Endodermal cell (in vitro differentiated cells): ENCODE data around the gene NFIC. TPM values are rescaled to one million over a fixed set of nuclear protein-coding genes. Genes with fewer than 3 reads are reported as not detected.
"Not testable (repeated sequence)": the region's sequence is repeated elsewhere in the genome, so short reads cannot be mapped to it uniquely, and the experiment has no call there.

Source experiments
- DNase-seq: peaks from one replicate; pipeline ENCODE4 v3.0.0-alpha.2; 2017
- H3K27ac ChIP-seq: 2 replicates; pipeline ENCODE4 v1.5.1; 2013; ENCODE audit warnings: mild to moderate bottlenecking, low read depth, low read length, moderate library complexity
- H3K27me3 ChIP-seq: 2 replicates; pipeline ENCODE4 v1.6.1; 2013; ENCODE audit warnings: mild to moderate bottlenecking, low read length, moderate library complexity; ENCODE audit not compliant: insufficient read depth, control insufficient read depth, poor library complexity, severe bottlenecking
- H3K36me3 ChIP-seq: 2 replicates; pipeline ENCODE4 v1.7.0; 2013; ENCODE audit warnings: mild to moderate bottlenecking, low read length, moderate library complexity; ENCODE audit not compliant: control insufficient read depth, insufficient read depth
- H3K4me1 ChIP-seq: one replicate; pipeline ENCODE4 v1.7.0; 2013; ENCODE audit warnings: low read length; ENCODE audit not compliant: control insufficient read depth, insufficient read depth
- H3K4me3 ChIP-seq: 2 replicates; pipeline ENCODE4 v1.5.1; 2013; ENCODE audit warnings: mild to moderate bottlenecking, low read length, moderate library complexity
- H3K9ac ChIP-seq: 2 replicates; pipeline ENCODE4 v1.6.1; 2013; ENCODE audit warnings: mild to moderate bottlenecking, low read length, moderate library complexity; ENCODE audit not compliant: poor library complexity, severe bottlenecking; ENCODE audit errors: extremely low read depth
- H3K9me3 ChIP-seq: 2 replicates; pipeline ENCODE4 v1.6.1; 2013; ENCODE audit warnings: mild to moderate bottlenecking, low read length, moderate library complexity; ENCODE audit not compliant: control insufficient read depth
- H3K27ac Mint-ChIP-seq: 2 replicates; pipeline ENCODE4 v1.8.0; 2020; ENCODE audit warnings: mixed read lengths
- H3K27me3 Mint-ChIP-seq: 2 replicates; pipeline ENCODE4 v1.8.0; 2021; ENCODE audit warnings: mild to moderate bottlenecking, mixed read lengths; ENCODE audit not compliant: insufficient read depth
- H3K36me3 Mint-ChIP-seq: 2 replicates; pipeline ENCODE4 v1.8.0; 2020; ENCODE audit warnings: low read depth, mixed read lengths
- H3K4me1 Mint-ChIP-seq: 2 replicates; pipeline ENCODE4 v1.8.0; 2020; ENCODE audit warnings: mixed read lengths
- H3K4me3 Mint-ChIP-seq: 2 replicates; pipeline ENCODE4 v1.8.0; 2020; ENCODE audit warnings: mild to moderate bottlenecking, moderate library complexity, mixed read lengths
- H3K9me3 Mint-ChIP-seq: 2 replicates; pipeline ENCODE4 v1.8.0; 2020; ENCODE audit warnings: mild to moderate bottlenecking, mixed read lengths
- WGBS, 2 experiments: methylation state at CpG; one replicate each; pipeline versions ENCODE4 v1.1.5 to v1.1.7; 2013; ENCODE audit warnings: missing lambda C conversion rate in 2 of 2, mixed read lengths in 1 of 2; ENCODE audit not compliant: insufficient coverage in 1 of 2, insufficient read length in 1 of 2; 5-methylcytosine and 5-hydroxymethylcytosine counted together
- total RNA-seq, 2 donors: library from RNA; stranded (reverse); fragmentation: NEBNext Ultra II Directional in 1 of 2; extraction: Animal tissue kit (Norgen Biotek cat#: 25700) in 1 of 2; gene quantifications; 2 replicates in 1 of 2; 3 replicates in 1 of 2; pipeline ENCODE4 v1.2.1, GENCODE V29; 2021
- TF ChIP-seq, protein P1 (sequence below): fragments of 200-600 bp; sonication (generic); conservative IDR thresholded peaks from 2 replicates; pipeline ENCODE4 v1.5.0; 2021; ENCODE audit warnings: antibody characterized with exemption, mild to moderate bottlenecking

The NFIC gene
- total RNA-seq, 2 donors from 2014 or later = 5.2 to 6.6 TPM

DNA sequence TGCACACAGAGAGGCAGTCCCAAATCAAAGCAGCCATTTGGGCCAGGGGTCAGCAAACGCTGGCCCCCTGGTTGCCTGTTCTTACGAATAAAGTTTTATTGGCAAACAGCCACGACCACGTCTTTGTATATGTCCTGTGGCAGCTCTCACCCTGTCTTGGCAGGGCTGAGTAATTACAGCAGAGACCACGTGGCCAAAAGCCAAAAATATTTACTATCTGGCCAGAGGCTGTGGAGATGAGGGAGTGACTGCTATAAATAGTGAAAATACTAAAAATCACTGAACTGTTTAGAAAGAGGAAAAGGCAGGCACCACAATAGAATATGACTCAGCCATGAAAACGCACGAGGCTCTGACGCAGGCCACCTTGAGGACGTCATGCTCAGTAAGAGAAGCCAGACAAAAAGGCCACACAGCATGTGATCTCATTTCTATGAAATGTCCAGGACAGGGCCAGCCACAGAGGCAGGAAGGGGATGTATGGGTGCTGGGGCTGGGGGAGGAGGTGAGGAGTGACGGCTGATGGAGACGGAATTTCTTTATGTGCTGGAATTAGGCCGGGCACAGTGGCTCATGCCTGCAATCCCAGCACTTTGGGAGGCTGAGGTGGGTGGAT is 84.5 kb downstream of the NFIC start:
- TF ChIP-seq, protein P1, sequence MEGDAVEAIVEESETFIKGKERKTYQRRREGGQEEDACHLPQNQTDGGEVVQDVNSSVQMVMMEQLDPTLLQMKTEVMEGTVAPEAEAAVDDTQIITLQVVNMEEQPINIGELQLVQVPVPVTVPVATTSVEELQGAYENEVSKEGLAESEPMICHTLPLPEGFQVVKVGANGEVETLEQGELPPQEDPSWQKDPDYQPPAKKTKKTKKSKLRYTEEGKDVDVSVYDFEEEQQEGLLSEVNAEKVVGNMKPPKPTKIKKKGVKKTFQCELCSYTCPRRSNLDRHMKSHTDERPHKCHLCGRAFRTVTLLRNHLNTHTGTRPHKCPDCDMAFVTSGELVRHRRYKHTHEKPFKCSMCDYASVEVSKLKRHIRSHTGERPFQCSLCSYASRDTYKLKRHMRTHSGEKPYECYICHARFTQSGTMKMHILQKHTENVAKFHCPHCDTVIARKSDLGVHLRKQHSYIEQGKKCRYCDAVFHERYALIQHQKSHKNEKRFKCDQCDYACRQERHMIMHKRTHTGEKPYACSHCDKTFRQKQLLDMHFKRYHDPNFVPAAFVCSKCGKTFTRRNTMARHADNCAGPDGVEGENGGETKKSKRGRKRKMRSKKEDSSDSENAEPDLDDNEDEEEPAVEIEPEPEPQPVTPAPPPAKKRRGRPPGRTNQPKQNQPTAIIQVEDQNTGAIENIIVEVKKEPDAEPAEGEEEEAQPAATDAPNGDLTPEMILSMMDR = no peak
- Mint-ChIP-seq H3K27me3 (no peaks in the 10 kb centered on the region), H3K4me1 (no peaks in the 10 kb centered on the region), H3K4me3 (no peak overlapping the region), H3K36me3 (no peaks in the 10 kb centered on the region), H3K27ac (no peak overlapping the region), H3K9me3 (no peaks in the 10 kb centered on the region)
- Histone ChIP-seq H3K27me3 (no peaks in the 10 kb centered on the region), H3K9ac (no peak overlapping the region), H3K9me3 (no peaks in the 10 kb centered on the region), H3K4me1 (no peaks in the 10 kb centered on the region), H3K27ac (no peak overlapping the region), H3K4me3 (no peak overlapping the region), H3K36me3 (no peaks in the 10 kb centered on the region)
- WGBS, 2 experiments = 89 to 96% methylated on average over 11 to 12 of the region's 12 CpGs
- no peak for DNase-seq

- Mint-ChIP-seq H3K4me1 (no peaks in the 10 kb centered on the region), H3K27me3 (no peaks in the 10 kb centered on the region), H3K9me3 (no peaks in the 10 kb centered on the region), H3K36me3 (no peaks in the 10 kb centered on the region), H3K27ac (no peak overlapping the region), H3K4me3 (no peak overlapping the region)
- H3K4me3 ChIP-seq = no peak overlapping the region
- peaks cover 3% of the 10 kb centered on the region for H3K4me1 ChIP-seq
- no peak overlapping the region for H3K9ac ChIP-seq
- DNase-seq = no peak
- H3K9me3 ChIP-seq = no peaks in the 10 kb centered on the region
- no peaks in the 10 kb centered on the region for H3K27me3 ChIP-seq
- TF ChIP-seq, protein P1 = no peak
- no peak overlapping the region for H3K27ac ChIP-seq
- WGBS, 2 experiments = 93 to 100% methylated on average over 2 to 9 of the region's 10 CpGs
- no peaks in the 10 kb centered on the region for H3K36me3 ChIP-seq
Observed at GRCh38 chr19:3451451-3451866, 85.1 kb downstream of the NFIC start.

- Histone ChIP-seq H3K27ac (no peak overlapping the region), H3K9me3 (no peaks in the 10 kb centered on the region), H3K4me3 (no peak overlapping the region), H3K9ac (no peak overlapping the region), H3K36me3 (no peaks in the 10 kb centered on the region), H3K27me3 (no peaks in the 10 kb centered on the region), H3K4me1 (peaks cover 3% of the 10 kb centered on the region)
- no peaks in the 10 kb centered on the region for H3K36me3 Mint-ChIP-seq
- H3K27me3 Mint-ChIP-seq = no peaks in the 10 kb centered on the region
- H3K27ac Mint-ChIP-seq = no peak overlapping the region
- H3K9me3 Mint-ChIP-seq = no peaks in the 10 kb centered on the region
- no peak for DNase-seq
- TF ChIP-seq, protein P1 = no peak
- peaks cover 4% of the 10 kb centered on the region for H3K4me1 Mint-ChIP-seq
- 92 to 94% methylated on average over 15 to 38 of the region's 38 CpGs for WGBS, 2 experiments
- no peak overlapping the region for H3K4me3 Mint-ChIP-seq
Observed at GRCh38 chr19:3452171-3452941, 86.0 kb downstream of the NFIC start.

- H3K9ac ChIP-seq, H3K9me3 Mint-ChIP-seq, H3K4me3 Mint-ChIP-seq, H3K36me3 ChIP-seq, H3K36me3 Mint-ChIP-seq, DNase-seq, H3K4me3 ChIP-seq, H3K4me1 ChIP-seq, H3K9me3 ChIP-seq, H3K27me3 Mint-ChIP-seq, H3K27ac ChIP-seq, H3K4me1 Mint-ChIP-seq, H3K27ac Mint-ChIP-seq, H3K27me3 ChIP-seq: not testable (repeated sequence)
- WGBS, 2 experiments = 91 to 96% methylated on average over 10 of the region's 10 CpGs
Observed at GRCh38 chr19:3452942-3453214, 86.5 kb downstream of the NFIC start.
